Astrocyte (in vitro differentiated cells and primary cell): ENCODE measurements around the gene NSFL1C. TPM values are rescaled to one million over a fixed set of nuclear protein-coding genes. Genes with fewer than 3 reads are reported as not detected.

ENCODE experiments used
- DNase-seq: peaks from one replicate; pipeline ENCODE4 v3.0.0-alpha.2; 2010; ENCODE audit warnings: low read depth
- FAIRE-seq: peaks from 2 replicates; lab custom pipeline; 2011; peaks lifted over from hg19 to GRCh38; lab: Jason Lieb, UNC
- H2AFZ ChIP-seq: 2 replicates; pipeline ENCODE4 v1.6.0; 2012; ENCODE audit warnings: low read depth, low read length, inconsistent platforms
- H3K27ac ChIP-seq: 2 replicates; pipeline ENCODE4 v1.5.1; 2011; ENCODE audit warnings: low read depth, low read length, inconsistent platforms
- H3K27me3 ChIP-seq: 2 replicates; pipeline ENCODE4 v1.6.0; 2011; ENCODE audit warnings: low read length, inconsistent platforms; ENCODE audit not compliant: insufficient read depth
- H3K36me3 ChIP-seq: 2 replicates; pipeline ENCODE4 v1.5.1; 2011; ENCODE audit warnings: low read length, inconsistent platforms; ENCODE audit not compliant: insufficient read depth
- H3K4me1 ChIP-seq: 2 replicates; pipeline ENCODE4 v1.5.1; 2011; ENCODE audit warnings: low read length, inconsistent platforms; ENCODE audit not compliant: insufficient read depth
- H3K4me2 ChIP-seq: 2 replicates; pipeline ENCODE4 v1.6.0; 2012; ENCODE audit warnings: low read length, inconsistent platforms
- H3K4me3 ChIP-seq: 2 replicates; pipeline ENCODE4 v1.5.1; 2011; ENCODE audit warnings: low read depth, mild to moderate bottlenecking, low read length, inconsistent platforms; ENCODE audit not compliant: insufficient read depth
- H3K79me2 ChIP-seq: 2 replicates; pipeline ENCODE4 v1.6.0; 2012; ENCODE audit warnings: mild to moderate bottlenecking, low read length, inconsistent platforms; ENCODE audit not compliant: insufficient read depth
- H3K9ac ChIP-seq: 2 replicates; pipeline ENCODE4 v1.6.0; 2012; ENCODE audit warnings: mild to moderate bottlenecking, low read length, inconsistent platforms
- H3K9me3 ChIP-seq: 2 replicates; pipeline ENCODE4 v1.5.1; 2012; ENCODE audit warnings: low read depth, mild to moderate bottlenecking, low read length, inconsistent platforms; ENCODE audit not compliant: insufficient read depth
- H4K20me1 ChIP-seq: 2 replicates; pipeline ENCODE4 v1.6.0; 2012; ENCODE audit warnings: low read length, inconsistent platforms; ENCODE audit not compliant: insufficient read depth
- H3K27ac Mint-ChIP-seq: one replicate; pipeline ENCODE4 v1.8.0; 2021; ENCODE audit warnings: mild to moderate bottlenecking, mixed read lengths; ENCODE audit not compliant: unreplicated experiment
- H3K27me3 Mint-ChIP-seq: one replicate; pipeline ENCODE4 v1.8.0; 2021; ENCODE audit warnings: low read depth, mixed read lengths; ENCODE audit not compliant: unreplicated experiment
- H3K36me3 Mint-ChIP-seq: one replicate; pipeline ENCODE4 v1.8.0; 2021; ENCODE audit warnings: low read depth, mixed read lengths; ENCODE audit not compliant: unreplicated experiment
- H3K4me1 Mint-ChIP-seq: one replicate; pipeline ENCODE4 v1.8.0; 2021; ENCODE audit warnings: low read depth, mixed read lengths; ENCODE audit not compliant: unreplicated experiment
- H3K4me3 Mint-ChIP-seq: one replicate; pipeline ENCODE4 v1.8.0; 2021; ENCODE audit warnings: mild to moderate bottlenecking, moderate library complexity, mixed read lengths; ENCODE audit not compliant: unreplicated experiment
- H3K9me3 Mint-ChIP-seq: one replicate; pipeline ENCODE4 v1.8.0; 2021; ENCODE audit warnings: mild to moderate bottlenecking, mixed read lengths; ENCODE audit not compliant: unreplicated experiment
- CTCF ChIP-seq: IDR thresholded peaks from 2 replicates; pipeline ENCODE4 v1.5.1; 2011; ENCODE audit warnings: low read depth, mild to moderate bottlenecking, inconsistent platforms, low read length, moderate library complexity; ENCODE audit not compliant: insufficient read depth
- EZH2 ChIP-seq: IDR thresholded peaks from 2 replicates; pipeline ENCODE4 v1.6.1; 2012; ENCODE audit warnings: mild to moderate bottlenecking, low read length, inconsistent platforms; ENCODE audit not compliant: insufficient read depth
- total RNA-seq: library from RNA; stranded (reverse); gene quantifications from 2 replicates; pipeline ENCODE4 v1.2.1, GENCODE V29; 2021

Gene NSFL1C
- total RNA-seq, 1 donor from 2014 or later = 96.0 TPM

GRCh38 chr20:1427457-1428054 lies 39.1 kb downstream of the NSFL1C start:
- TF ChIP-seq EZH2 (no peak), CTCF (no peak)
- H3K4me1 ChIP-seq = no peaks in the 10 kb centered on the region
- no peak overlapping the region for H2AFZ ChIP-seq
- no peak overlapping the region for H3K4me2 ChIP-seq
- no peak for FAIRE-seq
- H3K27ac ChIP-seq = no peak overlapping the region
- Mint-ChIP-seq H3K9me3 (no peaks in the 10 kb centered on the region), H3K4me3 (no peak overlapping the region), H3K27me3 (no peaks in the 10 kb centered on the region), H3K36me3 (no peaks in the 10 kb centered on the region), H3K4me1 (peaks cover 3% of the 10 kb centered on the region), H3K27ac (no peak overlapping the region)
- H3K9me3 ChIP-seq = no peaks in the 10 kb centered on the region
- no peaks in the 10 kb centered on the region for H3K36me3 ChIP-seq
- H4K20me1 ChIP-seq = no peaks in the 10 kb centered on the region
- H3K9ac ChIP-seq = no peak overlapping the region
- no peaks in the 10 kb centered on the region for H3K79me2 ChIP-seq
- peaks cover 2% of the 10 kb centered on the region for H3K27me3 ChIP-seq
- no peak overlapping the region for H3K4me3 ChIP-seq
- no peak for DNase-seq

GRCh38 chr20:1426231-1426849 lies 40.3 kb downstream of the NSFL1C start:
- Mint-ChIP-seq H3K4me3 (no peak overlapping the region), H3K27me3 (no peaks in the 10 kb centered on the region), H3K27ac (no peak overlapping the region), H3K9me3 (peaks cover 2% of the 10 kb centered on the region), H3K4me1 (peaks cover 3% of the 10 kb centered on the region), H3K36me3 (no peaks in the 10 kb centered on the region)
- Histone ChIP-seq H4K20me1 (no peaks in the 10 kb centered on the region), H3K27me3 (no peaks in the 10 kb centered on the region), H3K79me2 (no peaks in the 10 kb centered on the region), H3K36me3 (no peaks in the 10 kb centered on the region), H2AFZ (no peak overlapping the region), H3K4me2 (no peak overlapping the region), H3K4me1 (no peaks in the 10 kb centered on the region), H3K27ac (no peak overlapping the region), H3K9me3 (no peaks in the 10 kb centered on the region), H3K9ac (no peak overlapping the region), H3K4me3 (no peak overlapping the region)
- no peak for FAIRE-seq
- TF ChIP-seq EZH2 (no peak), CTCF (no peak)
- no peak for DNase-seq

- Histone ChIP-seq H3K9me3 (no peaks in the 10 kb centered on the region), H3K4me1 (no peaks in the 10 kb centered on the region), H3K27ac (no peak overlapping the region), H3K27me3 (no peaks in the 10 kb centered on the region), H3K9ac (no peak overlapping the region), H3K79me2 (no peaks in the 10 kb centered on the region), H3K36me3 (no peaks in the 10 kb centered on the region), H3K4me3 (no peak overlapping the region), H2AFZ (no peak overlapping the region), H3K4me2 (peak overlapping the region; percentile 23), H4K20me1 (no peaks in the 10 kb centered on the region)
- no peak for TF ChIP-seq EZH2
- TF ChIP-seq CTCF = no peak
- Mint-ChIP-seq H3K4me3 (no peak overlapping the region), H3K4me1 (no peaks in the 10 kb centered on the region), H3K36me3 (no peaks in the 10 kb centered on the region), H3K27ac (no peak overlapping the region), H3K9me3 (peaks cover 2% of the 10 kb centered on the region), H3K27me3 (no peaks in the 10 kb centered on the region)
- FAIRE-seq = no peak
- peak; percentile 25 for DNase-seq
These were observed 42.3 kb downstream of the NSFL1C start for GRCh38 chr20:1424336-1424735.
